SU-DHL-6 (cell line): ENCODE data around the gene PRR15.

ENCODE experiments used
- EZH2phosphoT487 ChIP-seq: fragments of 200-600 bp; sonication (generic), shearing (Covaris generic); conservative IDR thresholded peaks from 2 replicates; pipeline ENCODE4 v1.6.1; 2018; ENCODE audit warnings: mild to moderate bottlenecking, antibody characterized with exemption, low read length, moderate library complexity, mixed read lengths
- TF ChIP-seq, protein P1 (sequence below): fragments of 200-600 bp; sonication (generic); IDR thresholded peaks from one replicate; pipeline ENCODE4 v1.5.1; 2017; ENCODE audit warnings: antibody characterized with exemption, mild to moderate bottlenecking, low read length, moderate library complexity; ENCODE audit not compliant: insufficient read depth, poor library complexity, severe bottlenecking

DNA sequence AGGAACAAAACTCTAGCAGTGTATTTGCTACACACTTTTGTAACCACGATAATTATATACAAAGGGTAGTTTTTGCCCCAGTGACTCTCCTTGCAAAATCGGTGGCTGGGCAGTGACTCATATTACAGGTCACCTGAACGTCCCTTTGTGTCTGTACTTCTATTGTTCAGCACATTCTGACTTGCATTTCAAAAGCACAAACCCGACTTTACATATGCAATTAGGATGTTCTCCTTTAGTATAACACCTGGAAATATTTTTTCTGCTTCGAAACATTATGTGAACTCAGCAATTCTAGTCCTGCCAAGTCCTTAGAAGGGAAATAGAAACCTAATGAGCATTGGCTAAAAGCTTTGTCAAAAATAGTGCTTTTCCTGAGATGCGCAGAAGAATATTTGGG is 6.0 kb downstream of the PRR15 start:
- TF ChIP-seq, protein P1, sequence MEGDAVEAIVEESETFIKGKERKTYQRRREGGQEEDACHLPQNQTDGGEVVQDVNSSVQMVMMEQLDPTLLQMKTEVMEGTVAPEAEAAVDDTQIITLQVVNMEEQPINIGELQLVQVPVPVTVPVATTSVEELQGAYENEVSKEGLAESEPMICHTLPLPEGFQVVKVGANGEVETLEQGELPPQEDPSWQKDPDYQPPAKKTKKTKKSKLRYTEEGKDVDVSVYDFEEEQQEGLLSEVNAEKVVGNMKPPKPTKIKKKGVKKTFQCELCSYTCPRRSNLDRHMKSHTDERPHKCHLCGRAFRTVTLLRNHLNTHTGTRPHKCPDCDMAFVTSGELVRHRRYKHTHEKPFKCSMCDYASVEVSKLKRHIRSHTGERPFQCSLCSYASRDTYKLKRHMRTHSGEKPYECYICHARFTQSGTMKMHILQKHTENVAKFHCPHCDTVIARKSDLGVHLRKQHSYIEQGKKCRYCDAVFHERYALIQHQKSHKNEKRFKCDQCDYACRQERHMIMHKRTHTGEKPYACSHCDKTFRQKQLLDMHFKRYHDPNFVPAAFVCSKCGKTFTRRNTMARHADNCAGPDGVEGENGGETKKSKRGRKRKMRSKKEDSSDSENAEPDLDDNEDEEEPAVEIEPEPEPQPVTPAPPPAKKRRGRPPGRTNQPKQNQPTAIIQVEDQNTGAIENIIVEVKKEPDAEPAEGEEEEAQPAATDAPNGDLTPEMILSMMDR: no peak
- no peak for TF ChIP-seq EZH2phosphoT487
